GM23248 (cell line): ENCODE data around the gene OR7G2.

Experiments used
- EZH2 ChIP-seq: fragments of 200-600 bp; sonication (generic); IDR thresholded peaks from 2 replicates; pipeline ENCODE4 v1.6.1; 2018; ENCODE audit warnings: antibody characterized with exemption, mild to moderate bottlenecking; ENCODE audit not compliant: insufficient read depth, poor library complexity, severe bottlenecking
- EZH2phosphoT487 ChIP-seq: fragments of 200-600 bp; sonication (generic); IDR thresholded peaks from 2 replicates; pipeline ENCODE4 v1.6.1; 2018; ENCODE audit warnings: antibody characterized with exemption, moderate library complexity, mild to moderate bottlenecking, low read depth; ENCODE audit not compliant: insufficient read depth

GRCh38 chr19:9057505-9058258 lies 49.6 kb downstream of the OR7G2 start:
- no peak for TF ChIP-seq EZH2phosphoT487
- TF ChIP-seq EZH2 = no peak
